Brain microvascular endothelial cell (primary cell): ENCODE results near the gene EML1.

ENCODE experiments used
- DNase-seq: peaks from one replicate; pipeline ENCODE4 v3.0.0-alpha.2; 2020
- H3K27ac ChIP-seq: fragments of 250-450 bp; sonication (Bioruptor Pico); 2 replicates; pipeline ENCODE4 v1.5.1; 2020; ENCODE audit warnings: mild to moderate bottlenecking, moderate library complexity
- H3K27me3 ChIP-seq: fragments of 250-450 bp; sonication (Bioruptor Pico); replicated peaks from 2 replicates; pipeline ENCODE4 v1.5.1; 2020; ENCODE audit warnings: mild to moderate bottlenecking
- H3K36me3 ChIP-seq: fragments of 250-450 bp; sonication (Bioruptor Pico); replicated peaks from 2 replicates; pipeline ENCODE4 v1.5.1; 2020; ENCODE audit warnings: mild to moderate bottlenecking
- H3K4me3 ChIP-seq: 2 replicates; pipeline ENCODE4 v1.5.1; 2011; ENCODE audit warnings: low read depth, mild to moderate bottlenecking, control low read depth, low read length, moderate library complexity
- in situ Hi-C: cut with HindIII; loops from 2 replicates; pipeline ENCODE4 v1.10.0; 2017; ENCODE audit warnings: low sequenced_read_pairs, low pct_ligation_motif_present
- TF ChIP-seq, protein P1 (sequence below): IDR thresholded peaks from 2 replicates; pipeline ENCODE4 v1.5.1; 2011; ENCODE audit warnings: low read depth, mild to moderate bottlenecking, moderate library complexity, low read length, control low read depth, inconsistent platforms; ENCODE audit errors: missing control alignments

EML1 gene

DNA sequence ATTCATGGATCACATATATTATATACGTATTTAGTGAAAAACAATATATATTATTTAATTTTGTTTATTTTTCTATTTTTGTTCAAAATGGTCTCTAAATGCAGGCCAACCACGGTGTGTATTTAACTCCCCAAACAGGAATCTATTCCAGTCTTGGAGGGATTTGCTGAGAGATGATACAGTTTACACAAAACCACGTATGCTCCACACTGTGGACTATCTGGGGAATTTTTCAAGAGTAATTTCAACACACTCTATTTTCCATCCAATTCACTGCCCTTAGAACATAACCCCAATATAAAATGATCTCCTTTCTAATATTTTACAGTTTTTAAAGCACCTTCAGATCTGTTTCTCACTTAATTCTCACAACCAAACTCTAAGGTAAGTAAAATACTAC lies 15.3 kb downstream of the EML1 start:
- no peaks in the 10 kb centered on the region for H3K27me3 ChIP-seq
- no peak for DNase-seq

DNA sequence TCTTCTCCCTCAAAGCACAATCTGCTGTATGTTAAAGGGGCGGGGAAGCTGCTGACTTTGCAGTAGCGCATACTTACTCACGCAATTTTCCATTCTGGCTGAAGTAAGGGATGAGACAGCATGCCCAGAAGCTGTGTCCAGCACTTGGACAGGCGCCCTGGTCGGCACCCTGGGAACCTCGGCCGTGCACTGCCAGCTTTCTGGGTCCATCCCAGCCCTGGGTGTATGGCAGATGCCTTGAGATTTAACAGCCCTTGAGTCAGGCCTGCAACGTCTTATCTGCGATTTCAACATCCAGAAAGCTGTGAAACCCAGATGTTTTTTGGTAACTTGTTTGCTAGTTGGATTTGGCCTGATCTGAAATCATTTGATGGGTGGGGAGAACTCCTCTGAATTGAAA lies 16.1 kb downstream of the EML1 start:
- in situ Hi-C loops: no loop called here
- H3K36me3 ChIP-seq: no peaks in the 10 kb centered on the region
- no peaks in the 10 kb centered on the region for H3K27me3 ChIP-seq
- no peak overlapping the region for H3K27ac ChIP-seq
- no peak overlapping the region for H3K4me3 ChIP-seq
- TF ChIP-seq, protein P1, sequence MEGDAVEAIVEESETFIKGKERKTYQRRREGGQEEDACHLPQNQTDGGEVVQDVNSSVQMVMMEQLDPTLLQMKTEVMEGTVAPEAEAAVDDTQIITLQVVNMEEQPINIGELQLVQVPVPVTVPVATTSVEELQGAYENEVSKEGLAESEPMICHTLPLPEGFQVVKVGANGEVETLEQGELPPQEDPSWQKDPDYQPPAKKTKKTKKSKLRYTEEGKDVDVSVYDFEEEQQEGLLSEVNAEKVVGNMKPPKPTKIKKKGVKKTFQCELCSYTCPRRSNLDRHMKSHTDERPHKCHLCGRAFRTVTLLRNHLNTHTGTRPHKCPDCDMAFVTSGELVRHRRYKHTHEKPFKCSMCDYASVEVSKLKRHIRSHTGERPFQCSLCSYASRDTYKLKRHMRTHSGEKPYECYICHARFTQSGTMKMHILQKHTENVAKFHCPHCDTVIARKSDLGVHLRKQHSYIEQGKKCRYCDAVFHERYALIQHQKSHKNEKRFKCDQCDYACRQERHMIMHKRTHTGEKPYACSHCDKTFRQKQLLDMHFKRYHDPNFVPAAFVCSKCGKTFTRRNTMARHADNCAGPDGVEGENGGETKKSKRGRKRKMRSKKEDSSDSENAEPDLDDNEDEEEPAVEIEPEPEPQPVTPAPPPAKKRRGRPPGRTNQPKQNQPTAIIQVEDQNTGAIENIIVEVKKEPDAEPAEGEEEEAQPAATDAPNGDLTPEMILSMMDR: no peak
- DNase-seq: no peak

More for the DNA sequence above, 15.3 kb downstream of the EML1 start:
- TF ChIP-seq, protein P1: no peak
- in situ Hi-C loops: no loop called here
- Histone ChIP-seq H3K27ac (no peak overlapping the region), H3K4me3 (no peak overlapping the region), H3K36me3 (no peaks in the 10 kb centered on the region)

DNA sequence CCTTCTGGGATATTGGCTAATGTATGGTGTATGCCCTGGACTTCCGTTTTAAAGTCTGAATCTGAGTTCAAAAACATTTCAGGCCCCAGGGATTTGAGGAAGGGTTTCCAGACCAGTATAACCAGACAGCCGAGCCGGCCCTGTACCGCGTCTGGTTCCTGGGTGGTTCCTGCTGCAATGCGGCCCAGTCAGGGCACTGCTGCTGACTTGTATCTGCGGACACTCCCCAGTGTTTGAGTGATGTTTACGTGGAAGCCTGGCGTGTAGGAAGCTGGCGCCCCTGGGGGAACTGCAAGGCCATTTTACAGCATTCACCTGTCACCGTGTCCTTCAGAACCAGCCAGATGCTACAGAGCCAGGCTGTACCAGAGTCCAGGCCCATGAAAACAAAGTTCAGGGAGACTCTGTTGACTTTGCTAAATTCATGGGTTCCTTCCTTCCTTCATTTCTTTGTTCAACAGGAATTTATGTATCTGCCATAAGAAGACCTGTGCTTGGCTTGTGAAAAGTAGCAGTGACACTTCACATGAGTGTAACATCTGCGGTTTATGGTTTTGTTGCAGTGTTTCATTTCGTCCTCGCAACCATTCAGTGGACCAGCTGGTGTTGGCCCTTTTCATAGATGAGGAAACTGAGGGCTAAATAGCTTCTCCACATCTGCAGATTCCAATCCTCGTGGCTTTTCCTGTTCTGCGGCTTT lies 16.8 kb downstream of the EML1 start:
- Histone ChIP-seq H3K27me3 (no peaks in the 10 kb centered on the region), H3K36me3 (no peaks in the 10 kb centered on the region), H3K27ac (no peak overlapping the region), H3K4me3 (no peak overlapping the region)
- in situ Hi-C loops: no loop called here
- TF ChIP-seq, protein P1: no peak
- DNase-seq: no peak

DNA sequence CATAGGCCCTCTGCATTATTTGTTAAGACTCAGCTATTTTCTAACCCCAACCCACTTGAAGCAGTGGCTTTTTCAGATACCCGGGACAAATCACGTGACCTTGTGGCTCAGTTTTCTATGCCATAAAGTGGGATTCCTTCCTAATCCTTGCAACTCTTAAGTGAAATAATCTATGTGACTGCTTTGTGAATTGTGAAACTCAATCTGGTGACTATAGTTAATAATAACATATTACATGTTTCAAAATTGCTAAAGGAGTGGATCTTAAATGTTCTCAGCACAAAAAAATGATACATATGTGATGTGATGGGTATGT lies 17.3 kb downstream of the EML1 start:
- Histone ChIP-seq H3K27me3 (no peaks in the 10 kb centered on the region), H3K36me3 (no peaks in the 10 kb centered on the region), H3K27ac (no peak overlapping the region), H3K4me3 (no peak overlapping the region)
- TF ChIP-seq, protein P1: no peak
- no peak for DNase-seq
- in situ Hi-C loops: no loop called here

DNA sequence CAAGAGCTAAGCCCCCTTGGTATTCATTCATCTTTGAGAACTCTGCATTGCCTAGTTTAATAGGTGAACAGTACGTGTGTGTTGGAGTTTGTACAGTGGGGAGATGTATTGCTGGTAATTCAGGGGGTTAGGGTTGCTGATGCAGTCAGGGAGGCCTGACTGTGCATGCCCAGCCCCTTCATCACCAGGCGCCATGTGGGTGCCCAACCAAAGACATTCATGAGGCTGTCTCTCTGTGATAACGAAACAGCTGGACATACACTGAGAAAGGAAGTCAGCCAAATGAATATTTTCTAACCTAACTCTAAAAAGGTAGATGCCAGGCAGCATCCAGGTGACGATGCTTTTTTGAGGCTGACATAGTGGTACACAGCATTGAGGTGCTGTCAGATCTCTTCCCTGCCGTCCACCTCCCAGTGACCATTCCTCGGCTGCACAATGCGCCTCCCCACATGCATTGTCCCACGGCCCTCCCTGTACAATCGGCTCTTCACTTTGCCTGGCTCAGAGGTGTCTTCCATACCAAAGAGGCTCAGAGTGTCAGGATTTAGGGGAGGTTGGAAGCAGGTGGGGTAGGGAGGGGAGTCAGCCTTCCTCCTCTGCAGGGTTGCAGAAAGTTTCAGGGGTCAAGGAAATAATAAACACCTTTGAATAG lies 19.0 kb downstream of the EML1 start:
- H3K27ac ChIP-seq: no peak overlapping the region
- TF ChIP-seq, protein P1: no peak
- H3K27me3 ChIP-seq: no peaks in the 10 kb centered on the region
- no peak overlapping the region for H3K4me3 ChIP-seq
- DNase-seq: no peak
- no peaks in the 10 kb centered on the region for H3K36me3 ChIP-seq
- in situ Hi-C loops: no loop called here

DNA sequence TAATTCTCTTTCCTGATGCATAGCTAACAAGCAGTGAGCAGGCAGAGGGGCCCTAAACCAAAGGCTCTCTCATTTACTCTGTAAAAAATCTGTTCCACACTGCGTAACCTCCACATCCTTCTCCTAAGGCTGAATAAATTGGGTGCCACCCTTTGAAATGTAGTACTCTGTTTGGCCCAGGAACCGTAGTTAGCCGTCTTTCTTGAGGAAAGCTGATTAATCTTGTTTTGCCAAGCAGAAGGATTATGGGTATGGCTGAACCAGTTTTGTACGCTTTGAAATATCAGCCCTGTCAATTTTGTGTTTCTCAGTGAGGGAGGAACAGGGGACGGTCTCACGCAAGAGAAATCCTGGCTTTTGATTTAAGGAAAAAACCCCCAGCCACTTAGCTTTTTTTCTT lies 19.7 kb downstream of the EML1 start:
- in situ Hi-C loops: no loop called here
- H3K27ac ChIP-seq: no peak overlapping the region
- no peaks in the 10 kb centered on the region for H3K36me3 ChIP-seq
- TF ChIP-seq, protein P1: no peak
- DNase-seq: no peak
- H3K27me3 ChIP-seq: no peaks in the 10 kb centered on the region
- H3K4me3 ChIP-seq: no peak overlapping the region
